A204.1 (cell line): ENCODE results near the gene FAM180A.
"Not testable (repeated sequence)": the region's sequence is repeated elsewhere in the genome, so short reads cannot be mapped to it uniquely, and the experiment has no call there.

Experiments used
- FAIRE-seq: peaks from 2 replicates; lab custom pipeline; 2012; peaks lifted over from hg19 to GRCh38; lab: Jason Lieb, UNC

Gene FAM180A

DNA sequence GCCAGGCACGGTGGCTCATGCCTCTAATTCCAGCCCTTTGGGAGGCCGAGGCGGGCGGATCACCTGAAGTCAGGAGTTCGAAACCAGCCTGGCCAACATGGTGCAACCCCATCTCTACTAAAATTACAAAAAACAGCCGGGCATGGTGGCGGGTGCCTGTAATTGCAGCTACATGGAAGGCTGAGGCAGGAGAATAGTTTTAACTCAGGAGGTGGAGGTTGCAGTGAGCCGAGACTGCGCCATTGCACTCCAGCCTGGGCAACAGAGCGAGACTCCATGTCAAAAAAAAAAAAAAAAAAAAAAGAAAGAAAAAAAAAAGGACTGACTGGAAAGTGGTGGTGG lies 11.3 kb downstream of the FAM180A start:
- FAIRE-seq = not testable (repeated sequence)

DNA sequence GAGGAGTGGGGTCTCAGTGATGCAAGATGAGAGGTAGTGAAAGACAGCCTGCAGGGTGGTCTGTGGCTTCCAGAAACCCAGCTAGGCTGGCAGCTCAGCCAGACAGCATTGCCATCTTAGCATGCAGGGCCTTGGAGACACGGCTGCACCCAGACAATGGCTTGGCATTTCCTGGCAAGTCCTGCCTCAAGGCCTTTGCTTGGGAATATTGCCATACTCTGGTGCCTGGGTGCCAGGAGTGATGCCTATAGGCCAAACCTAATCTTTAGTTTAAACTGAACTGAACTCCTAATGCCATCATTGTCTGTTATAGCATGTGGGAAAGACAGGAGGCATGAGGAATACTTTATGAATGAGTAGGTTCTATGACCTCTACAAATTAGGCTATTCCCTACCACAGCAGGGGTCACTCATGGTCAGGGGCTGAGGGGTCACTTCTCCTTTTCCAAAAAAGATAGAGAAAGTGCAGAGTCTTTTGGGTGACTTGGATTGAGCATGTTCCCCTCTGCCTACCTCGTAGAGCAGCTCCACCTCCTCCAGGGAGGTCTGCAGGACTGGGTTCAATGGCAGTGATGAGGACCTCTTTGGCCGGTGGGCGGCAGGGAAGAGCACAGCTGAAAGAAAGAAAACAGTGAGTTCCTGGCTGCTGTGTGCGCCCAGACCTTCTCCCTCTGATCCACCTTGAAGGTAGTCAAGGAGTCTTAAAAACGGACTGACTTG lies 11.9 kb downstream of the FAM180A start:
- FAIRE-seq = no peak

DNA sequence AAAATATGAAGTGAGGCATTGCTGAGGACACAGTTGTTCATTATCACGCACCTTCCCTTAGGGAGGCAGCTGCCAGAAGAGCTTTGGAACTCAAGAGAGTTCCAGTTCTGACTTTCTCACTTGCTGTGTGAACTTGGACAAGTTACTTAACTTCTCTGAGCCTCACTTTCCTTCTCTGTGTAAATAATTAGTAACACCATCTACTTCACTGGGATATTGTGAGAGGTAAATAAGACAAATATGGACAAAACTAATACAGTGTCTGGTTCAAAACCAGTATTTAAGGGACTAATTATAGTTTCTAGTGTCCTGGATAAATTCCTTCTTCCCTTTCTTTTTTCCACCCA lies 14.3 kb downstream of the FAM180A start:
- FAIRE-seq = no peak

DNA sequence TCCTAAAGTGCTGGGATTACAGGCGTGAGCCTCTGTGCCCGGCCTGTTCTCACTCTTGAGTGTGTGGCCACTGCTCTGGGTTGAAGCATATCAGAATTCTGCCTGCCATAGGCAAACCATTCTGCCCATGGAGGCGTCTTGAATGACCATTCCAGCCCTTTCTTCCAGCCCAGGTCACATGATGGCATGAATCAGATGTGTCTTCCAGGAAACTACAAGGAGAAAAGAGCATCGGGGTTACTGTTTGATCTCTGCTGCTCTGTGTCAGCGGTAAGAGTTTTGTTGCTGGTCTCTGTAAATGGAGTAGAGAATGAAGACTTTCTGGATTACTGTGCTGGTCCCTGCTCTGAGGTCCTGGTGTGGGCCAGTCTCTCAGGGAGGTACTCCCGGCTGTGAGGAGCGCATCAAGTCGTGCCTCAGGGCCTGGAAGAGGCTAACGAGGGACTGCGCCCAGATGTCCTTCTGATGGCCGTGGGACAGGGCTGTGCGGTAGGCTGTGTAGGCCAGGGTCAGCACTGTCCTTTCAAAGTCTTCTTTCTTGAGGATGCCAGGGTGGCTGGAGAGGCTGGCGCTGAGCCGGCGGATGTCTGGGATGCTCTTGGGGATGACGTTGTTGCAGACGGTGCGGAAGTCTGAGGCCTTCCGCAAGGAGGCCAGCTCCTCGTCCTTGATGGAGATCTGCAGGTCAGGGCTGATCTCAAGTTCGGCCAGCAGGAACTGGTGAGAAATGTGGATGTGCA lies 14.8 kb downstream of the FAM180A start:
- no peak for FAIRE-seq

DNA sequence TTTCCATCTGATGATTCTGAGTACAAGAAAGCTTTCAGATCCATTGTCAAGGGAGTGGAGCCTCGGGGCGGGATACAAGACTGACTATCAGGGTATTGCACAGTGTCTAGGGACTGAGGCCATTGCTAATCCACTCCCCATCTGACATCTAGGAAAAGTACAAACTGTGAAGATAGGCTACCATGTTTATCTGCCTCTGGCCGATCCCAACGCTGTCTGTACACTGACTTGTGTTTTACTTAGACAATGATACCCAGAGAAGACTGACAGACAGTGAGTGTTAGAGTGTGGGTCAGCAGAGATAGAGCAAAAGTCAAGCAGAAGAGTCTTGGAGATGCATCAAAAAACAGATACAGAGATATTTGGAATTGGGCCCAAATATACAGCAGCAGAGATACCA lies 17.5 kb downstream of the FAM180A start:
- no peak for FAIRE-seq

DNA sequence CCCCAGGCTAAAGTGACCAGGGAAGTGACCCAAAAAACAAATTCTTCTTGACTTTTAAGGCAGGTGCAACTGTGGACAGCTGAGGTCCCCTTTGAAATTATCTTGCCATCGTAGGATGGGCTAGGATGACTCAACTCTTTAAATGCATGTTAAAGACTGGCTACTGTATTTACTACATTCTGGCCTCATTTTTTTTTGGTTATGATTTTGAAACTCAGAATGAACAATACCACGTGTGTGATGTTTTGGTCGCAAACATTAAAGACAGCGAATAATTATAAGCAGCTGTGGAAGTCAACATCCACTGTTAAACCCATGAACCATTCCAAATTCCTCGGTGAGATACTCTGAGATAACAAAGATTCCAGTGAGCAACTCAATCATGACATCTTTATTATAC lies 19.4 kb downstream of the FAM180A start:
- FAIRE-seq = no peak

DNA sequence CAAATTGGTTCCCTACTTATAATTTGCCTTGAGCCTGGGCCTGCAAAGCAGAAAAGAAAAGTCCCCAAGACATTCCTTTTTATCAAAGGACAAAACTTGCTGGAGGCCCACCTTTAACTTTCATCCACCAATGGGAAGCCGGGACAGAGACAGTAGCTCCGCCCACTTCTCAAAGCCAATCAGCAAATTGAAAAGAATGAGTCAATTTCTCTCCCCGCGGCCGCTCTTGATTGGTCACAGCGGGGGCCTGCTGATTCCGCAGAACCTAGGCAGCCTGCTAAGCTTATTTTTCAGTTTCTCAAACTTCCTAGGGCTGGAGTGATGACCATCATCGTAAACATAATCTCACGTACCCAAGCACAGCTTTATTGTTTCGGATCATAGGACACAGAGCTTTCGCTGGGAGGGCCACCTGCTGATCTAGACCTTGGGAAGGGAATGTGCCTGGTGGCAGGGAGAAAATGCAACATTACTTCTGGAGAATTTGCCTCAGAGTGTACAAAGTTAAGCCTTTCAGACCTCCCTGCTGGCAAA lies 20.4 kb downstream of the FAM180A start, which contains the start of gene SLC13A4:
Gene SLC13A4 (minus strand): TSS at position 51 of the 534 bp plus-strand sequence. CDS start 690 bp downstream, outside the sequence.
- FAIRE-seq = no peak

DNA sequence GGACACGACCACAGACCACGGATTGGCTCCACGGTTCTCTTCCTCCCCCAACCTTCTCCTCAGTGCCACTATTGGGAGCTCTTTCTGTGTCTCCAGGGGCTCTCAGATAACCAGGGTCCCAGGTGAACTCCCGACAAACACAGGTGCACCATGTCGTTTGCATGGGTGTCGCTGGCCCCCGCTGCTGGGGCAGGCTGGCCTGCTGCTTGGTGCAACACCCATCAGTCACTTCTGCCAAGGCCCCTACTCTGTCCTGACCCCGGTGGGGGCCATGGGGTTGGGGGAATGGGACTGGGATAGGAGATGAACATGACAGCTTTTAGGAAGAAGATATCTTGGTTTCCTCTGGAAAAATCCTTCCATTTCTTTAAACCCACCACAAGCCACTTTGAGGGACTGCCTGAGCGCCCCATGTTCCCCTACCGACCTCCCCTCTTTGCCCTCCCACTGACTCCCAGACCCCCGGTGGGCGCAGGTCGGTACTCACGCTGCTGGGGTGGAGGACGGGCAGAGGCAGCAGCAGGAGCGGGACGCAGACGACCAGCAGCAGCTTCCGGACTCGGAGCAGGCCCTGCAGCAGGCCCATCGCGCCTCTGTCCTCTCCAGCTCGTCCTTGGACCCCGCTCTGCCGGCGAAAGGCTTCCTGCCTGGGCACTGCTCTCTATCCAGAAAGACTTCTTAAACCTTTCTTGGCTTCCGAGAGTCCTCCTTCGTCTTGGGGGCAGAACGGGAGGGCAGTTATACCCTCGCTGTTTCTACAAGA lies 21.5 kb downstream of the FAM180A start:
- no peak for FAIRE-seq

DNA sequence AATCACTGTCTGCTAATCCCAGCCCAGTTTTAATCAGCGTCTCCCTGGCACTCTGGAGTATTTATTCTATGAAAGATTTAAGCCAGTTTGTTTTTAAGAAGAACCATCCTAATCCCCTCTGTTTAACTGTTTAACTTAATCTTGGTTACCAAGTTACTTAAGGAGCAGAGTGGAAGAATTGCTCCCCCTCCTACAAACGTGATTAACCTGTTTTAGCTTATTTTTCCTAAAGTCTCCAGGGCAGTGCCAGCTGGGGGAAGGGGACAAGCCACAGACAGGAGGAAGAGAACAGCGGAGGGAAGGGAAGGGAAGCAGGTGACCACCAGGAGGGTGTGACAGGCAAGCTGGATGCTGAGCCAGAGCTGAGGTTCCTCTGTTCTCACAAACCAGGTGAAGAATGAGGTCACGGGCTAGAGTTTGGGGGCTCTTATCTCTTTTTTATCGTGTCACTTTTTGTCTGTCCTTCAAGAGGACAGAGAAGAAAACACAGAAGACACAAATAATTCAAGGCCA lies 22.3 kb downstream of the FAM180A start:
- no peak for FAIRE-seq

DNA sequence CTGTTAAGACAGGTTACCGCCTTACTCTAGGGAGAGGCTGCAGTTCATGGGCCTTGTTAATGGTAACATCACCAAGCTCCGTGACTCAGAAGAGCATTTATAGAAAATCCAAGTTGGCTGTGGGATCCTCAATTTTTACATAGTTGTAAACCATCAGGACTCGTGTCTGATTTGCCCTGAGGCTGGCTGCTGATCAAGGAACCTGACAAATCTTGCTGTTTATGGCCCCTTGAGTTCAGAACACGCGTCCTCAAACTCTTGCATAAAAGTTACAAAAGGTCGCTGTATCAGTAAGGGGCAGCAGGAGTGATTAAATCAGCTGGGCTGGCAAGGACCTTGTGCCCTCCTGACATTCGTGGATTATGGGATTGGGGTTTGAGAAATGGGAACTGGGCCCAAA lies 25.2 kb downstream of the FAM180A start:
- FAIRE-seq = no peak

DNA sequence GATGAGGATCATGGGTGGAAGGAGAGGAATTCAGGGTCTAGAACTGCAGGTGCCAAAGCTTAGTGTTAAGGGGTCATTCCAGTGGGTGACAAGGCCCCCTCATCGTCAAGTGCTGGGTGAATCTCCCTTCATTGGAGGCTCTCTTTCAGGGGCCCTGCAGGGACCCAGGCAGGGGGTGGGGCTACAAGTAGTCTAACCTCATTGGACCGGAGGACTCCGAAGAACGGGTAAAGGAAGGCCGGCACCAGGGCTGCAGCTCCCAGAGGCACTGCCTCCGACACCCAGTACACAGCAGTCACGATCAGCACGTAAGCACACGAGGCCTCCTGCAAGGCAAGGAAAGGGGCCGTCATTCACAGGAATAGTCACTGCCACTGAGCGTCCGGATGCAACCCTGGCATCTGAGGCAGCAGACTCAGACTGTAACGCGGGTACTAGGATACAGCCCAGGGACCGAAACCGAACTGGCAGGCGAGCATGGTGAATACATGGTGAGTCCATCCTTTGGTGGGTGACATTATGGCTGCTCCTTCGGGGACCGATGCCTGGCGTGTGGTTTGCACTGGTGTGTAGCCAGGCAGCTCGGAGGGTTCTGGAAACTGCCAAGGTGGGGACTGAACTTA lies 27.3 kb downstream of the FAM180A start:
- no peak for FAIRE-seq

DNA sequence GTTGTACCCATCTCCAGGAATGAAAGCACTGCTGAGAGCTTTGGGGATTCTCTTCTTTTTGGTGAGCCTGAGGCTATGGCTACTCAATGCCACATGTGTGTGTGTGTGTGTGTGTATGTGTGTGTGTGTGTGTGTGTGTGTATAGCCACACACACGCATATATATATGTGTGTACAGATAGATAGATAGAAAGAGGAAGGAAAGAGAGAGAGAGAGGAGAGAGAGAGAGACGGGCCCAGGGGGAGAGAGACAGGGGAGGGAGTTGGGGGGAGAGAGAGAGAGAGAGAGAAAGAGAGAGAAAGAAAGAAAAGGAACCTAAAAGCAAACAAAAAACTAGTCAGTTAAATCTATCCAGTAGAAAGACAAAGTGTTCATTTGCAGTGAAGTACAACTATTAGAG lies 28.9 kb downstream of the FAM180A start:
- no peak for FAIRE-seq

DNA sequence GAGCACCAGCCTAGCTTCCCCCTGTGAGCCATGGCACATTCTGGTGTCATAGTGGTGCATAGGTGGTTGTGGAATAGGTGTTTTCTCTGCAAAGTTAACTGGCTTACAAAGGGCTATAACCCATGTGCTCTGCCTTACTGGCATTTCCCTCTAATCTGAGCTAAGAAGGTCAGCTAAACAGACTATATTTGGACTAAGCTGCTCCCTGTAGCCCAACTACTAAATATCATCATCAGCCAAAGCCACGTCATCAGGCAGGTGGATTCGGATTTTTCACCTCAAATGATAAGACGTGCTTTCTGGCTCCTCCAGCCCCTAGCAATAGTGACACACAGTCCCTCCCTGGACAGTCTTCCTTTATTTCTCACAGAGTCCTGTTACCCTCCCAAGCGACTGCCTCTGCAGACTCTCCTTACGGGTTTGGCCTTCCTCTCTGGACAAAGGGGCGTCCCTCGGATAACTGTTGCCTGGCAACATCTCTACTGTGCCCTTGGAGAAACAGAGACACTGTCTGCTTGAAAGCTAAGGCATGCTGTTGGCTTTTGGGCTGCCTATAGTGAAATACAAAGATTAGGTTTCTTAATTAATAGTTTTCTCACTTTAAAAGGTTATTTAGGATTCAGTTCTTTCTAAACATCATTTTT lies 29.7 kb downstream of the FAM180A start:
- no peak for FAIRE-seq

DNA sequence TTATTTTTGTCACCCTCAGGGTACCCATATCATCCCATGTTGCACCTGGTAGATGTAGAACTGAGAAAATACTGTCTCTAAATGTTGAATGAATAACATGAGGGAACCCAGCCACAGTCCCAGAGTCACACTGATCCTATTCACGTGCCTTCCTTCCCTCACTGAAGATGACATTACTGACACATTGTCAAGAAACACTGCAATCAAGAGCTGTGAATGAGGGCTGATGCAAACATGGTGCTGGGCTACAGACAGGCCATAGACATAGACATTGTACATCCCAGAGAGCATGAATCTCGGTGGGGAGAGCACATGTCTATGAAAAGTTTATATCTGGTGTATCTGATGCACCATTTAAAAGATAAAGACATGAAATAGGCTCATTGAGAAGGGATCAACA lies 30.4 kb downstream of the FAM180A start:
- no peak for FAIRE-seq

DNA sequence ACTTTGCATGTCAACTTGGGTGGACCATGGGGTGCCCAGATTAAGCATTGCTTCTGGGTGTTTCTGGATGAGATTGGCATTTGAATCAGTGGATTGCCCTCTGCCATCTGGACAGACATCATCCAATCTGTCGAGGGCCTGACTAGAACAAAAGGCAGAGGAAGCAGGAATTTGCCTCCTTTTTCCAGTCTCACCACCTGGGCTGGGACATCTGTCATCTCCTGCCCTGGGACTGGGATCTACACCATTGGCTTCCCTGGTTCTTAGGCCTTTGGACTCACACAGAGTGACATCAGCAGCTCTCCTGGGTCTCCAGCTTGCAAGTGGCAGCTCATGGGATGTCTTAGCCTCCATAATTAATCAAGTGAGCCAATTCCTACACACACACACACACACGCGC lies 30.9 kb downstream of the FAM180A start:
- no peak for FAIRE-seq

DNA sequence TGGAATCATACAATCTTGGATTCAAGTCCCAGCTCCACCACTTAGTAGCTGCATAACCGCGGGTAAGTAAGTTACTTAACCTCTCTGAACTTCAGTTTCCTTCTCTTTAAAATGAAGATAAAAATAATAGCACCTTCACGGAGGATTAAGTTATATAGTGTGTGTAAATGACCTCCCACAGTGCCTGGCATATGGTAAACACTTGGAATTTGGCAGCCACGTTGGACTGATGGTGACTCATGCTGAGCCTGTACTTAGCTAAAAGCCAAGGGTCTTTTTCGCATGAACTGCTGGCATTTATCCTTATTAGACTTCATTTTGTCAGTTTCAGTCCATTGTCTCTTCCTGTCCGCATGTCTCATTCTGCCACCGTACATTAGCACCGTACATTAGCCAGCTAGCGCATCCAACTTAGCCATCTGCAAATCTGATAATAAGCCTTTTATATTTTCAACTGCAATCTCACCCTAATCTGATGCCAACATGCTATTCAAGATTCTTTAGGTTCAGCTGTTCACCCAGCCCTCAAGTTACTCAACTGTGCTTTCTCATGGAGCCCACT lies 31.9 kb downstream of the FAM180A start:
- FAIRE-seq = no peak

DNA sequence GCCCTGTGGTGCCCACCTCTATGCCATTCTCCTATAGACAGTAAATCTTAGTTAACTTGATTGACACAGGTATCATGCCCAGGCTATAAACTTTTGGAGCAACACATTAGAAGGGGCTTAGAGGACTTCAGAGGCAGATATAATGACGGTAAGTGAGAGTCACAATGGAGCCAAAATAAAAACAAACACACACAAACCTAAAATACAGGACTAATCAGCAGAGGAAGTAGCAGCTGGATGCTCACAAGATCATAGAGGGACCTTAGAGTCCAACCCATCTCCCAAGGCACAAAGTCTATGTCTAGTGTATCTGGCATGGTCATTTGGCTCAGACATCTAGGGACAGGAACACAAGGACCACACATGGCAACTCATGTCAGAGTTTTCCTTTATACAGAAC lies 32.9 kb downstream of the FAM180A start:
- FAIRE-seq = no peak

DNA sequence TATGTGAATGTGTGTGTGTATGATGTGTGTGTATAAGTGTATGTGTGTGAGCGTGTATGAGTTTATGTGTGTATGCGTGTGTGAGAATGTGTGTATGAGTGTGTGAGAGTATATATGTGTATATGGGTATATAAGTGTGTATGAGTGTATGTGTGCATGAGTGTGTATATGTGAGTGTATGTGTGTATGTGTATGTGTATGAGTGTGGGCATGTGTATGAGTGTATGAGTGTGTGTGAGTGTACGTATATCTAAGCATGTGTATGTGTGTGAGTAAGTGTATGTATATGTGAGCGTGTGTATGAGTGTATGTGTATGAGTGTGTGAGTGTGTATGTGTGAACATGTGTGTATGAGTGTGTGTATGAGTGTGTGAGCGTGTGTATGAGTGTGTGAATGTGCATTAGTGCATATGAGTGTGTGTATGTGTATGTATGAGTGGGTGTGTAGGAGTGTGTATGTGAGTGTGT lies 33.5 kb downstream of the FAM180A start:
- FAIRE-seq = no peak

DNA sequence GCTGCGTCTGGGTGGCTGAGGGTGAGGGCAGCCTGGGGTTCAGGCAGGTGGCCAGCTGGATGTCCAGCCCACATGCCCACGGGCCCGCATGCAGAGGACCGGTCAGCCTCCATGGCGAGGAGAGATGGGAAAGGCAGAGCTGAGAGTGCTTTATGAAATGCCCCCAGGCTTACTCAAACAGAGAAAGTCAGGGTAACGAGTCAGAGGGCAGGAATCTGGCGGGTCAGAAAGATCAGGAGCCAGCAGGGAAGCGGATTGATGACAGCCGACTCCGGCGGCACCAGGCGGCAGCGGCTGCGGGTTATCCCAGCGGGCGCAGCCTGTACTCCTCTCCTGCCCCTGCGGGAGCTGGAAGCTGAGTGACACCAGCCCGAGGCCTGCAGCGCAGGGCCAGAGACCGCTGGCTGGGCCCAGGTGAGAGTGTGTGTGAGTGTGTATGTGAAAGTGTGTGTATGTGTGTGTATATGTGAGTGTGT lies 34.0 kb downstream of the FAM180A start:
- FAIRE-seq = no peak

DNA sequence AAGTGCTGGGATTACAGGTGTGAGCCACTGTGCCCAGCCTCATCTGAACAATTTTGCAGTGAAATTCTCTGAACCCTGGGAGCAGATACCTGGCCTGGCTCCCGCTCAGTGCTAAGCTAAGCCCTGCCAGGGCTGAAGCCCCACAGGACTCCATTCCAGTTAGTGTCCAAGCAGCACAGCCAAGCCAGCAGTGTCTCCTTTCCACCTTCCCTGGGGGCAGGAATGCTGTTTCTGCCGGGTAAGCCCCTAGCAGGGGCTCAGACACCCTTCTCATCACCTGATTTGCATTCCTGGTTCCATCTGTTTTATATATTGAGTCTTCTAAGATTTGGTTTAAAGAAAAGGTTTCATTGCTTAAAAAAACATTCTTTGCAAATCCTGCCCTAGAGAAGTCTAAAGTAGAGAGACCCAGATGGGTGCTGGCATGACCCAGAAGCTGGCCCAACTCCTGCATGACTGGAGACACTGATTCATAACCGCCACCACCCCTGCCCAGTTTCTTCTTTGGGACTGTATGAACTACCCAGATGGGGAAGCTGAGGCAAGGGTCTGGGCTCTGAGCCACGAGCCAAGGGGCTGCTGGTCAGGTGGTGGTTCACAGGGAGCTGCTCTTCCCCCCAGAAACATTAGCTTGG lies 34.7 kb downstream of the FAM180A start:
- no peak for FAIRE-seq

DNA sequence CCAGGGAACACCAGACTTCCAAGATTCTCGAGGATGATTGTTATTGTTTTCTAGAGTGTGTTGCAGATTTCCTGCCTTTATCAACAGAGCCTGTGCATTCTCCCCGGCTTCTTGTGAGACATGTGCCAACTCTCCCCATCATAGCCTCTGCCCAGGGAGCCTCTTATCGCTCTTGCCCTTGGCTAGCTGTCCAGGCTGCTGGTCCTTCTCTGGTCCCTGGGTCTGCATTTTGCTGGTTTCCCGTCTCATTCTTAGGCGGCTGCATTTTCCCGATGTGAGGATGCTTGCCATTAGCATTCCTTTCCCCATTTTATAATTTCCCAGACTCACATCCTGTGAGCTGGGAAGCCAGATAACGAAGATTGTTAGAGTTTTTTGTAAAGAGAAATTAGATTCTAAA lies 35.8 kb downstream of the FAM180A start:
- no peak for FAIRE-seq
